K562 (cell line): ENCODE measurements around the gene MACROD2. TPM values are rescaled to one million over a fixed set of nuclear protein-coding genes. Genes with fewer than 3 reads are reported as not detected.

Source experiments
- ATAC-seq: fragments of 200-7000 bp; cut with Tn5 transposase; 3 replicates; pipeline ENCODE4 v1.9.1; 2020; ENCODE audit warnings: moderate library complexity
- BruUV-seq: library from RNA; stranded (reverse); fragments of 400-500 nt; replicated peaks from 2 replicates; lab custom pipeline; 2021; lab: Mats Ljungman, UMichigan
- CTCF ChIA-PET: fragments of 300-600 bp; formaldehyde crosslinking; extraction: SDS; loops from one replicate; lab custom pipeline; 2021; ENCODE audit warnings: low intra/inter-chr PET ratio; lab: Yijun Ruan, JAX
- POLR2A ChIA-PET: fragments of 300-600, 350-650 bp; sonication (Branson Sonifier 250); formaldehyde crosslinking; extraction: SDS; loops from one replicate; lab custom pipeline; 2021; ENCODE audit warnings: antibody characterized with exemption, inconsistent platforms; lab: Yijun Ruan, JAX
- DNase-seq, 4 experiments: peaks; one replicate each; pipeline versions ENCODE4 v3.0.0 to v3.0.0-alpha.2; 2011 to 2018; ENCODE audit warnings: low spot score in 3 of 4, mixed read lengths in 3 of 4; ENCODE audit errors: extremely low read depth in 1 of 4
- FAIRE-seq: peaks from 2 replicates; lab custom pipeline; 2011; peaks lifted over from hg19 to GRCh38; lab: Jason Lieb, UNC
- H2AFZ ChIP-seq: 2 replicates; pipeline ENCODE4 v1.6.0; 2011; ENCODE audit warnings: low read depth, low read length, control low read depth, inconsistent platforms
- H3K27ac ChIP-seq: fragments of 200-600 bp; 3 replicates; pipeline ENCODE4 v1.8.0; 2011; ENCODE audit warnings: low read depth, mild to moderate bottlenecking, control low read depth, inconsistent platforms, low read length, moderate library complexity, mixed read lengths; ENCODE audit errors: extremely low read depth
- H3K27me3 ChIP-seq, 2 experiments: fragments of 300-600 bp in 1 of 2; 2 replicates in 1 of 2; 3 replicates in 1 of 2; pipeline versions ENCODE4 v1.6.0 to v1.8.0; 2011; ENCODE audit warnings: inconsistent platforms in 2 of 2, low read length in 2 of 2, mild to moderate bottlenecking in 1 of 2, mixed read lengths in 1 of 2, moderate library complexity in 1 of 2; ENCODE audit not compliant: control insufficient read depth in 2 of 2, insufficient read depth in 2 of 2
- H3K36me3 ChIP-seq: fragments of 300-600 bp; 3 replicates; pipeline ENCODE4 v1.8.0; 2011; ENCODE audit warnings: mild to moderate bottlenecking, low read length, inconsistent platforms; ENCODE audit not compliant: control insufficient read depth, insufficient read depth
- H3K4me1 ChIP-seq, 2 experiments: fragments of 200-600 bp in 1 of 2; replicated peaks in 1 of 2; 2 replicates in 1 of 2; 3 replicates in 1 of 2; pipeline versions ENCODE4 v1.5.1 to v1.8.0; 2011; ENCODE audit warnings: inconsistent platforms in 2 of 2, low read length in 2 of 2, mild to moderate bottlenecking in 1 of 2, mixed read lengths in 1 of 2, moderate library complexity in 1 of 2; ENCODE audit not compliant: control insufficient read depth in 2 of 2, insufficient read depth in 2 of 2
- H3K4me2 ChIP-seq: 2 replicates; pipeline ENCODE4 v1.6.1; 2011; ENCODE audit warnings: low read length, control low read depth, inconsistent platforms, mixed read lengths; ENCODE audit not compliant: insufficient read depth
- H3K4me3 ChIP-seq: fragments of 200-600 bp; sonication (generic), shearing (Covaris generic); 2 replicates; pipeline ENCODE4 v1.5.1; 2016; ENCODE audit warnings: control low read depth, inconsistent platforms
- H3K79me2 ChIP-seq: fragments of 200-600 bp; 3 replicates; pipeline ENCODE4 v1.8.0; 2011; ENCODE audit warnings: low read length, inconsistent platforms; ENCODE audit not compliant: control insufficient read depth, insufficient read depth
- H3K9ac ChIP-seq, 2 experiments: 2 replicates each; pipeline versions ENCODE4 v1.6.0 to v1.6.1; 2011; ENCODE audit warnings: low read depth in 2 of 2, low read length in 2 of 2, control low read depth in 1 of 2, inconsistent platforms in 1 of 2, mild to moderate bottlenecking in 1 of 2, mixed read lengths in 1 of 2; ENCODE audit not compliant: insufficient read depth in 1 of 2
- H3K9me1 ChIP-seq: one replicate; pipeline ENCODE4 v1.6.0; 2011; ENCODE audit warnings: inconsistent platforms, mild to moderate bottlenecking, low read length, moderate library complexity; ENCODE audit not compliant: control insufficient read depth, insufficient read depth
- H3K9me3 ChIP-seq: replicated peaks from 2 replicates; pipeline ENCODE4 v1.5.1; 2011; ENCODE audit warnings: low read depth, low read length, inconsistent platforms; ENCODE audit not compliant: control insufficient read depth, insufficient read depth
- H4K20me1 ChIP-seq: replicated peaks from 2 replicates; pipeline ENCODE4 v1.6.1; 2011; ENCODE audit warnings: low read length, inconsistent platforms, mixed read lengths; ENCODE audit not compliant: control insufficient read depth, insufficient read depth
- BHLHE40 ChIP-seq: IDR thresholded peaks from 2 replicates; pipeline ENCODE4 v1.6.1; 2011; ENCODE audit warnings: low read length, improper control_type of control experiment
- BRF2 ChIP-seq: IDR thresholded peaks from 3 replicates; pipeline ENCODE4 v1.6.1; 2011; ENCODE audit warnings: borderline replicate concordance, mild to moderate bottlenecking; ENCODE audit not compliant: insufficient read length, insufficient read depth
- E2F5 ChIP-seq: sonication (generic); formaldehyde crosslinking; IDR thresholded peaks from 2 replicates; pipeline ENCODE4 v1.8.0; 2022; ENCODE audit warnings: mild to moderate bottlenecking, missing genetic modification reagents
- FOXJ3 ChIP-seq: sonication (generic); formaldehyde crosslinking; IDR thresholded peaks from 2 replicates; pipeline ENCODE4 v1.4.0; 2020; ENCODE audit warnings: mild to moderate bottlenecking, missing genetic modification reagents
- HMG20B ChIP-seq: fragments of 250-450 bp; sonication (Bioruptor Pico); IDR thresholded peaks from 2 replicates; pipeline ENCODE4 v1.5.0; 2021; ENCODE audit warnings: mild to moderate bottlenecking
- HNRNPK ChIP-seq: fragments of 200-400 bp; formaldehyde crosslinking; IDR thresholded peaks from one replicate; pipeline ENCODE4 v1.6.1; 2018; ENCODE audit warnings: mild to moderate bottlenecking, low read depth, low read length; ENCODE audit not compliant: poor library complexity, severe bottlenecking
- MCM3 ChIP-seq: fragments of 450-650 bp; IDR thresholded peaks from 2 replicates; pipeline ENCODE4 v1.6.1; 2016
- RBBP5 ChIP-seq: fragments of 200-600 bp; sonication (generic); IDR thresholded peaks from 2 replicates; pipeline ENCODE4 v1.6.1; 2012; ENCODE audit warnings: borderline replicate concordance, mild to moderate bottlenecking, low read length, control low read depth, inconsistent platforms; ENCODE audit not compliant: insufficient read depth, poor library complexity, severe bottlenecking
- RBM14 ChIP-seq: fragments of 200-400 bp; formaldehyde crosslinking; IDR thresholded peaks from 2 replicates; pipeline ENCODE4 v1.6.1; 2018; ENCODE audit warnings: low read depth, mild to moderate bottlenecking, low read length, moderate library complexity, borderline replicate concordance; ENCODE audit not compliant: insufficient read depth
- ZKSCAN1 ChIP-seq: fragments of 150-350 bp; IDR thresholded peaks from 2 replicates; pipeline ENCODE4 v1.6.1; 2016; ENCODE audit warnings: low read depth, low read length
- ZNF407 ChIP-seq: fragments of 450-650 bp; IDR thresholded peaks from 2 replicates; pipeline ENCODE4 v1.6.1; 2016; ENCODE audit warnings: low read depth
- WGBS: fragments of 100-300 bp; shearing (Covaris generic); methylation state at CpG from one replicate; pipeline ENCODE4 v1.1.6; 2016; ENCODE audit warnings: low coverage, mixed read lengths; ENCODE audit not compliant: insufficient coverage; ENCODE audit errors: missing lambda C conversion rate; 5-methylcytosine and 5-hydroxymethylcytosine counted together
- in situ Hi-C: fragments of 300-500 bp; cut with MboI; formaldehyde crosslinking; loops from 4 replicates; pipeline ENCODE4 v1.15.0; 2018; ENCODE audit warnings: inconsistent platforms, mixed read lengths
- intact Hi-C: fragments of 100-400 bp; cut with micrococcal nuclease; formaldehyde crosslinking; loops from 2 replicates; pipeline ENCODE4 v1.14.2; 2022
- polyA plus RNA-seq, 8 experiments: library from polyadenylated mRNA; depleted of rRNA in 4 of 8; stranded (reverse) in 5 of 8; unstranded in 3 of 8; fragments of >200 nt; fragmentation: Nextera tagmentation in 2 of 8; fragmentation: Illumina TruSeq in 1 of 8; extraction: Ambion mirVana in 2 of 8; extraction: Trizol in 1 of 8; gene quantifications; 2 replicates each; pipeline versions ENCODE4 v1.2.1 to v1.2.3, GENCODE V29; 2011 to 2014; ENCODE audit warnings: inconsistent platforms in 1 of 8, missing spikeins in 1 of 8
- total RNA-seq, 7 experiments: library from RNA; depleted of rRNA in 6 of 7; stranded (reverse); fragments of >200 nt in 6 of 7; fragmentation: Illumina TruSeq in 2 of 7; extraction: Trizol in 2 of 7; gene quantifications; 2 replicates each; pipeline versions ENCODE4 v1.2.1 to v1.2.3, GENCODE V29; 2011 to 2021; ENCODE audit warnings: low replicate concordance in 1 of 7

The MACROD2 gene
- total and polyA plus RNA-seq, 9 of the 15 experiments (the other 6 are each of a cell fraction or from before 2014, with no cell fraction given), result not detected

- H3K79me2 ChIP-seq, result no peaks in the 10 kb centered on the region
- no peaks in the 10 kb centered on the region for H3K9me3 ChIP-seq
- BruUV-seq, result no TSS peak
- in situ Hi-C loops, result no loop called here
- no peaks in the 10 kb centered on the region for H3K27me3 ChIP-seq
- no peaks in the 10 kb centered on the region for H3K9me1 ChIP-seq
- H3K36me3 ChIP-seq, result no peaks in the 10 kb centered on the region
- H2AFZ ChIP-seq, result no peak overlapping the region
- CTCF ChIA-PET, result no interaction called here
- H3K4me2 ChIP-seq, result no peak overlapping the region
- no peak overlapping the region for H3K4me3 ChIP-seq
- no peak for DNase-seq
- no peak overlapping the region for H3K27ac ChIP-seq
- no peaks in the 10 kb centered on the region for H3K4me1 ChIP-seq
- POLR2A ChIA-PET, result no interaction called here
- H4K20me1 ChIP-seq, result no peaks in the 10 kb centered on the region
- WGBS, result 8% methylated on average over 1 of the region's 1 CpG
- no peak for ATAC-seq
- no peak overlapping the region for H3K9ac ChIP-seq
- no peak for FAIRE-seq
- intact Hi-C loops, result no loop called here
- TF ChIP-seq FOXJ3 (CRISPR knock-in tag) (no peak), HNRNPK (no peak), MCM3 (no peak), ZKSCAN1 (no peak), BRF2 (no peak), RBBP5 (no peak), RBM14 (no peak), E2F5 (CRISPR knock-in tag) (no peak), BHLHE40 (no peak), ZNF407 (no peak), HMG20B (CRISPR knock-in tag) (no peak)
Observed at GRCh38 chr20:15924556-15924955, 1929.2 kb downstream of the MACROD2 start.
